Endothelial cell of umbilical vein (primary cell): ENCODE measurements around the gene CCDC106. TPM values are rescaled to one million over a fixed set of nuclear protein-coding genes. Genes with fewer than 3 reads are reported as not detected.

Experiments used
- BruUV-seq: library from RNA; stranded (reverse); fragments of 400-500 nt; replicated peaks from 2 replicates; lab custom pipeline; 2021; lab: Mats Ljungman, UMichigan
- CTCF ChIA-PET: fragments of 300-600, 350-600 bp; sonication (Branson Sonifier 250); formaldehyde crosslinking; loops from one replicate; lab custom pipeline; 2021; ENCODE audit warnings: antibody characterized with exemption, inconsistent platforms; lab: Charles Lee
- POLR2A ChIA-PET: fragments of 300-600, 350-600 bp; sonication (Branson Sonifier 250); formaldehyde crosslinking; loops from one replicate; lab custom pipeline; 2021; ENCODE audit warnings: antibody characterized with exemption, inconsistent platforms; lab: Charles Lee
- DNase-seq: peaks from one replicate; pipeline ENCODE4 v3.0.0-alpha.2; 2011; ENCODE audit warnings: low read depth, low spot score
- FAIRE-seq: peaks from 2 replicates; lab custom pipeline; 2011; peaks lifted over from hg19 to GRCh38; lab: Jason Lieb, UNC
- H2AFZ ChIP-seq: 2 replicates; pipeline ENCODE4 v1.6.0; 2012; ENCODE audit warnings: low read depth, low read length, control low read depth, inconsistent platforms
- H3K27ac ChIP-seq: 2 replicates; pipeline ENCODE4 v1.5.1; 2011; ENCODE audit warnings: low read depth, mild to moderate bottlenecking, control low read depth, low read length, moderate library complexity; ENCODE audit not compliant: insufficient read depth
- H3K27me3 ChIP-seq, 2 experiments: 2 replicates each; pipeline versions ENCODE4 v1.6.0 to v1.6.1; 2011; ENCODE audit warnings: low read length in 2 of 2, mixed read lengths in 1 of 2; ENCODE audit not compliant: control insufficient read depth in 2 of 2, insufficient read depth in 2 of 2
- H3K36me3 ChIP-seq, 2 experiments: 2 replicates in 1 of 2; 3 replicates in 1 of 2; pipeline ENCODE4 v1.5.1; 2011; ENCODE audit warnings: low read length in 2 of 2, mild to moderate bottlenecking in 1 of 2, moderate library complexity in 1 of 2; ENCODE audit not compliant: control insufficient read depth in 2 of 2, insufficient read depth in 2 of 2; ENCODE audit errors: extremely low read depth in 1 of 2
- H3K4me1 ChIP-seq: 3 replicates; pipeline ENCODE4 v1.5.1; 2011; ENCODE audit warnings: mild to moderate bottlenecking, low read length; ENCODE audit not compliant: control insufficient read depth, insufficient read depth; ENCODE audit errors: extremely low read depth
- H3K4me2 ChIP-seq: 2 replicates; pipeline ENCODE4 v1.6.1; 2011; ENCODE audit warnings: low read length, control low read depth, mixed read lengths; ENCODE audit not compliant: insufficient read depth
- H3K4me3 ChIP-seq, 3 experiments: fragments of 200-600 bp in 1 of 3; sonication (generic), shearing (Covaris generic) in 1 of 3; replicated peaks in 1 of 3; 2 replicates each; pipeline ENCODE4 v1.5.1; 2011 to 2016; ENCODE audit warnings: control low read depth in 3 of 3, low read length in 3 of 3, mild to moderate bottlenecking in 2 of 3, inconsistent platforms in 1 of 3, low read depth in 1 of 3, moderate library complexity in 1 of 3; ENCODE audit not compliant: insufficient read depth in 1 of 3
- H3K79me2 ChIP-seq: 2 replicates; pipeline ENCODE4 v1.6.0; 2012; ENCODE audit warnings: low read length, inconsistent platforms; ENCODE audit not compliant: control insufficient read depth, insufficient read depth
- H3K9ac ChIP-seq: replicated peaks from 2 replicates; pipeline ENCODE3; 2011; ENCODE audit warnings: low read length, control low read depth; ENCODE audit not compliant: insufficient read depth; ENCODE audit errors: extremely low read depth
- H3K9me1 ChIP-seq: replicated peaks from 3 replicates; pipeline ENCODE4 v1.6.0; 2011; ENCODE audit warnings: mild to moderate bottlenecking, low read length; ENCODE audit not compliant: control insufficient read depth, insufficient read depth; ENCODE audit errors: extremely low read depth
- H3K9me3 ChIP-seq: replicated peaks from 2 replicates; pipeline ENCODE4 v1.5.1; 2012; ENCODE audit warnings: low read length, inconsistent platforms; ENCODE audit not compliant: control insufficient read depth, insufficient read depth
- H4K20me1 ChIP-seq: replicated peaks from 2 replicates; pipeline ENCODE3; 2011; ENCODE audit warnings: mild to moderate bottlenecking, low read length; ENCODE audit not compliant: control insufficient read depth, insufficient read depth; ENCODE audit errors: extremely low read depth
- EZH2 ChIP-seq: IDR thresholded peaks from 2 replicates; pipeline ENCODE4 v1.6.1; 2012; ENCODE audit warnings: borderline replicate concordance, low read depth, mild to moderate bottlenecking, moderate library complexity, low read length, inconsistent platforms; ENCODE audit not compliant: severe bottlenecking
- FOS ChIP-seq: IDR thresholded peaks from 2 replicates; pipeline ENCODE4 v1.6.1; 2011; ENCODE audit warnings: mild to moderate bottlenecking, low read length, moderate library complexity, borderline replicate concordance; ENCODE audit not compliant: insufficient read depth
- GATA2 ChIP-seq: IDR thresholded peaks from 2 replicates; pipeline ENCODE4 v1.7.0; 2011; ENCODE audit warnings: low read depth, mild to moderate bottlenecking, moderate library complexity, mixed read lengths, low read length; ENCODE audit not compliant: insufficient read length, insufficient read depth
- JUN ChIP-seq: IDR thresholded peaks from 2 replicates; pipeline ENCODE4 v1.6.1; 2011; ENCODE audit warnings: borderline replicate concordance, low read depth; ENCODE audit not compliant: insufficient read length, insufficient read depth
- MYC ChIP-seq: IDR thresholded peaks from one replicate; pipeline ENCODE4 v1.6.1; 2011; ENCODE audit warnings: mild to moderate bottlenecking, low read depth, low read length
- POLR2A ChIP-seq: IDR thresholded peaks from 2 replicates; pipeline ENCODE4 v1.6.1; 2012; ENCODE audit warnings: low read depth, mild to moderate bottlenecking, control low read depth, low read length
- POLR2AphosphoS5 ChIP-seq: IDR thresholded peaks from 2 replicates; pipeline ENCODE4 v1.6.1; 2012; ENCODE audit warnings: low read depth, mild to moderate bottlenecking, control low read depth, low read length, moderate library complexity; ENCODE audit not compliant: insufficient read depth
- dilution Hi-C: fragments of 300-500 bp; cut with MboI; formaldehyde crosslinking; loops from one replicate; pipeline ENCODE4 v1.15.0; 2019; ENCODE audit warnings: low sequenced_read_pairs; ENCODE audit not compliant: extremely low pct_ligation_motif_present
- intact Hi-C: fragments of 100-400 bp; cut with micrococcal nuclease; formaldehyde crosslinking; loops from one replicate; pipeline ENCODE4 v1.10.0; 2022
- polyA plus RNA-seq, 4 experiments: library from polyadenylated mRNA; depleted of rRNA in 3 of 4; stranded (reverse) in 3 of 4; unstranded in 1 of 4; fragments of >200 nt; gene quantifications; 2 replicates each; pipeline versions ENCODE4 v1.2.1 to v1.2.3, GENCODE V29; 2011 to 2012; ENCODE audit warnings: missing spikeins in 1 of 4
- total RNA-seq: library from RNA; stranded (reverse); gene quantifications from 2 replicates; pipeline ENCODE4 v1.2.3, GENCODE V29; 2021
- TF ChIP-seq, protein P1 (sequence below), 2 donors: IDR thresholded peaks; 1 replicate in 1 of 2; 2 replicates in 1 of 2; pipeline ENCODE4 v1.5.1; 2011; ENCODE audit warnings: low read length in 2 of 2, mild to moderate bottlenecking in 2 of 2, moderate library complexity in 2 of 2, control low read depth in 1 of 2, inconsistent platforms in 1 of 2, low read depth in 1 of 2; ENCODE audit not compliant: insufficient read depth in 1 of 2; ENCODE audit errors: extremely low read depth in 1 of 2
- TF ChIP-seq, protein P2 (sequence below): IDR thresholded peaks from 2 replicates; pipeline ENCODE4 v1.6.1; 2011; ENCODE audit not compliant: insufficient read depth, insufficient read length

Gene CCDC106
- total and polyA plus RNA-seq, 2 donors (not counting 3 experiments of a cell fraction or from before 2014, with no cell fraction given) = 11.8 to 12.0 TPM

DNA sequence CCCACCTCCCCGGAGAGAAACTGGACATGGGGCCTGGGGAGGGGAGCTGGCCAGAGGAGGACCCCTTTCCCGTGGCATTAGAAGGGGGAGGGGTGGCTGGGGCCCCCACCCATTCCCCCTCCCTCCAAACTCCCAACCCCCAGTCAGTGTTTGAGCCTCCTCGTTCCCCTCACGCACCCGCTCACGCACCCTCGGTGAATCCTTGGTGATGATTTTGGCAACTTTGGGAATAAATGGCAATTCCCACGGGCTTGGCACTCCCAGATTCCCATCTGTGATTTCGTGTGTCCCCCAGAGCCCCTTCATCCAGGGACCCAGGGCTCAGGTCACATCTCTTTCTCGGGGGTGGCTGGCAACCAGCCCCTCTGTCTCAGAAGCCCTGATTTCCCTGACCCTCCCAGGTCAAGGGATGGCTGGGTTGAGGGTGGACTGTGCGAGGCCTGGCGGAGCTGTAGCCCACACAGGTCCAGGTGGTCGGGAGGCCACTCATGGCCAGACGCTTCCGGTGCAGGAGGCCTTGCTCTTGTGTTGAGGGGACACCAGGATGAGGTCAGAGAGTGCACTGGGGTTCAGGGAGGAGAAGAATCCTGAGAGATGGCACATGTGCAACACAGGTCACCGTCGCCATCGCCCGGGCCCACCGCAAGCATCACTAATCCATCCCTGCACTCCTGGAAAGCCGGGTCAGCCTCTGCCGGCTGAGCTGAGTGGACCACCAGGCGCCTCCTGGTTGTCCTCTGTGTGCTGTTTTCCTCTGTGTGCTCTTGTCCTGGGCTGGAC lies 47.7 kb downstream of the CCDC106 start:
- ChIA-PET CTCF (no interaction called here), POLR2A (no interaction called here)
- H3K4me3 ChIP-seq = no peak overlapping the region
- intact Hi-C loops = no loop called here
- no peaks in the 10 kb centered on the region for H3K4me1 ChIP-seq
- FAIRE-seq (no peak), DNase-seq (no peak)
- BruUV-seq = no TSS peak
- H2AFZ ChIP-seq = no peak overlapping the region
- H3K9me1 ChIP-seq = no peaks in the 10 kb centered on the region
- H3K9me3 ChIP-seq = no peaks in the 10 kb centered on the region
- no peak overlapping the region for H3K9ac ChIP-seq
- H3K27ac ChIP-seq = no peak overlapping the region
- TF ChIP-seq POLR2A (no peak), EZH2 (no peak), JUN (no peak), FOS (no peak), POLR2AphosphoS5 (no peak), MYC (no peak), GATA2 (no peak)
- TF ChIP-seq, protein P1, sequence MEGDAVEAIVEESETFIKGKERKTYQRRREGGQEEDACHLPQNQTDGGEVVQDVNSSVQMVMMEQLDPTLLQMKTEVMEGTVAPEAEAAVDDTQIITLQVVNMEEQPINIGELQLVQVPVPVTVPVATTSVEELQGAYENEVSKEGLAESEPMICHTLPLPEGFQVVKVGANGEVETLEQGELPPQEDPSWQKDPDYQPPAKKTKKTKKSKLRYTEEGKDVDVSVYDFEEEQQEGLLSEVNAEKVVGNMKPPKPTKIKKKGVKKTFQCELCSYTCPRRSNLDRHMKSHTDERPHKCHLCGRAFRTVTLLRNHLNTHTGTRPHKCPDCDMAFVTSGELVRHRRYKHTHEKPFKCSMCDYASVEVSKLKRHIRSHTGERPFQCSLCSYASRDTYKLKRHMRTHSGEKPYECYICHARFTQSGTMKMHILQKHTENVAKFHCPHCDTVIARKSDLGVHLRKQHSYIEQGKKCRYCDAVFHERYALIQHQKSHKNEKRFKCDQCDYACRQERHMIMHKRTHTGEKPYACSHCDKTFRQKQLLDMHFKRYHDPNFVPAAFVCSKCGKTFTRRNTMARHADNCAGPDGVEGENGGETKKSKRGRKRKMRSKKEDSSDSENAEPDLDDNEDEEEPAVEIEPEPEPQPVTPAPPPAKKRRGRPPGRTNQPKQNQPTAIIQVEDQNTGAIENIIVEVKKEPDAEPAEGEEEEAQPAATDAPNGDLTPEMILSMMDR (IDR thresholded peaks at IDR 0.05; ENCODE audit: extremely low read depth in 1 of 2, insufficient read depth in 1 of 2, low read depth in 1 of 2, low read length in 2 of 2) = no peak
- TF ChIP-seq, protein P2, sequence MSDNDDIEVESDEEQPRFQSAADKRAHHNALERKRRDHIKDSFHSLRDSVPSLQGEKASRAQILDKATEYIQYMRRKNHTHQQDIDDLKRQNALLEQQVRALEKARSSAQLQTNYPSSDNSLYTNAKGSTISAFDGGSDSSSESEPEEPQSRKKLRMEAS = no peak
- dilution Hi-C loops = no loop called here
- H3K27me3 ChIP-seq = no peaks in the 10 kb centered on the region
- no peaks in the 10 kb centered on the region for H4K20me1 ChIP-seq
- no peak overlapping the region for H3K4me2 ChIP-seq
- H3K79me2 ChIP-seq = no peaks in the 10 kb centered on the region
- peaks cover 2 to 38% of the 10 kb centered on the region in 2 experiments for H3K36me3 ChIP-seq
